Endothelial cell of umbilical vein (primary cell): ENCODE measurements around the gene OR9A4. TPM values are rescaled to one million over a fixed set of nuclear protein-coding genes. Genes with fewer than 3 reads are reported as not detected.

ENCODE experiments used
- BruUV-seq: library from RNA; stranded (reverse); fragments of 400-500 nt; replicated peaks from 2 replicates; lab custom pipeline; 2021; lab: Mats Ljungman, UMichigan
- CTCF ChIA-PET: fragments of 300-600, 350-600 bp; sonication (Branson Sonifier 250); formaldehyde crosslinking; loops from one replicate; lab custom pipeline; 2021; ENCODE audit warnings: antibody characterized with exemption, inconsistent platforms; lab: Charles Lee
- POLR2A ChIA-PET: fragments of 300-600, 350-600 bp; sonication (Branson Sonifier 250); formaldehyde crosslinking; loops from one replicate; lab custom pipeline; 2021; ENCODE audit warnings: antibody characterized with exemption, inconsistent platforms; lab: Charles Lee
- DNase-seq: peaks from one replicate; pipeline ENCODE4 v3.0.0-alpha.2; 2011; ENCODE audit warnings: low read depth, low spot score
- FAIRE-seq: peaks from 2 replicates; lab custom pipeline; 2011; peaks lifted over from hg19 to GRCh38; lab: Jason Lieb, UNC
- H2AFZ ChIP-seq: 2 replicates; pipeline ENCODE4 v1.6.0; 2012; ENCODE audit warnings: low read depth, low read length, control low read depth, inconsistent platforms
- H3K27ac ChIP-seq: 2 replicates; pipeline ENCODE4 v1.5.1; 2011; ENCODE audit warnings: low read depth, mild to moderate bottlenecking, control low read depth, low read length, moderate library complexity; ENCODE audit not compliant: insufficient read depth
- H3K27me3 ChIP-seq, 2 experiments: 2 replicates each; pipeline versions ENCODE4 v1.6.0 to v1.6.1; 2011; ENCODE audit warnings: low read length in 2 of 2, mixed read lengths in 1 of 2; ENCODE audit not compliant: control insufficient read depth in 2 of 2, insufficient read depth in 2 of 2
- H3K36me3 ChIP-seq, 2 experiments: 2 replicates in 1 of 2; 3 replicates in 1 of 2; pipeline ENCODE4 v1.5.1; 2011; ENCODE audit warnings: low read length in 2 of 2, mild to moderate bottlenecking in 1 of 2, moderate library complexity in 1 of 2; ENCODE audit not compliant: control insufficient read depth in 2 of 2, insufficient read depth in 2 of 2; ENCODE audit errors: extremely low read depth in 1 of 2
- H3K4me1 ChIP-seq: 3 replicates; pipeline ENCODE4 v1.5.1; 2011; ENCODE audit warnings: mild to moderate bottlenecking, low read length; ENCODE audit not compliant: control insufficient read depth, insufficient read depth; ENCODE audit errors: extremely low read depth
- H3K4me2 ChIP-seq: 2 replicates; pipeline ENCODE4 v1.6.1; 2011; ENCODE audit warnings: low read length, control low read depth, mixed read lengths; ENCODE audit not compliant: insufficient read depth
- H3K4me3 ChIP-seq, 3 experiments: fragments of 200-600 bp in 1 of 3; sonication (generic), shearing (Covaris generic) in 1 of 3; replicated peaks in 1 of 3; 2 replicates each; pipeline ENCODE4 v1.5.1; 2011 to 2016; ENCODE audit warnings: control low read depth in 3 of 3, low read length in 3 of 3, mild to moderate bottlenecking in 2 of 3, inconsistent platforms in 1 of 3, low read depth in 1 of 3, moderate library complexity in 1 of 3; ENCODE audit not compliant: insufficient read depth in 1 of 3
- H3K79me2 ChIP-seq: 2 replicates; pipeline ENCODE4 v1.6.0; 2012; ENCODE audit warnings: low read length, inconsistent platforms; ENCODE audit not compliant: control insufficient read depth, insufficient read depth
- H3K9ac ChIP-seq: replicated peaks from 2 replicates; pipeline ENCODE3; 2011; ENCODE audit warnings: low read length, control low read depth; ENCODE audit not compliant: insufficient read depth; ENCODE audit errors: extremely low read depth
- H3K9me1 ChIP-seq: replicated peaks from 3 replicates; pipeline ENCODE4 v1.6.0; 2011; ENCODE audit warnings: mild to moderate bottlenecking, low read length; ENCODE audit not compliant: control insufficient read depth, insufficient read depth; ENCODE audit errors: extremely low read depth
- H3K9me3 ChIP-seq: replicated peaks from 2 replicates; pipeline ENCODE4 v1.5.1; 2012; ENCODE audit warnings: low read length, inconsistent platforms; ENCODE audit not compliant: control insufficient read depth, insufficient read depth
- H4K20me1 ChIP-seq: replicated peaks from 2 replicates; pipeline ENCODE3; 2011; ENCODE audit warnings: mild to moderate bottlenecking, low read length; ENCODE audit not compliant: control insufficient read depth, insufficient read depth; ENCODE audit errors: extremely low read depth
- CTCF ChIP-seq, 2 donors: IDR thresholded peaks; 1 replicate in 1 of 2; 2 replicates in 1 of 2; pipeline ENCODE4 v1.5.1; 2011; ENCODE audit warnings: low read length in 2 of 2, mild to moderate bottlenecking in 2 of 2, moderate library complexity in 2 of 2, control low read depth in 1 of 2, inconsistent platforms in 1 of 2, low read depth in 1 of 2; ENCODE audit not compliant: insufficient read depth in 1 of 2; ENCODE audit errors: extremely low read depth in 1 of 2
- EZH2 ChIP-seq: IDR thresholded peaks from 2 replicates; pipeline ENCODE4 v1.6.1; 2012; ENCODE audit warnings: borderline replicate concordance, low read depth, mild to moderate bottlenecking, moderate library complexity, low read length, inconsistent platforms; ENCODE audit not compliant: severe bottlenecking
- FOS ChIP-seq: IDR thresholded peaks from 2 replicates; pipeline ENCODE4 v1.6.1; 2011; ENCODE audit warnings: mild to moderate bottlenecking, low read length, moderate library complexity, borderline replicate concordance; ENCODE audit not compliant: insufficient read depth
- JUN ChIP-seq: IDR thresholded peaks from 2 replicates; pipeline ENCODE4 v1.6.1; 2011; ENCODE audit warnings: borderline replicate concordance, low read depth; ENCODE audit not compliant: insufficient read length, insufficient read depth
- MAX ChIP-seq: IDR thresholded peaks from 2 replicates; pipeline ENCODE4 v1.6.1; 2011; ENCODE audit not compliant: insufficient read depth, insufficient read length
- MYC ChIP-seq: IDR thresholded peaks from one replicate; pipeline ENCODE4 v1.6.1; 2011; ENCODE audit warnings: mild to moderate bottlenecking, low read depth, low read length
- POLR2A ChIP-seq: IDR thresholded peaks from 2 replicates; pipeline ENCODE4 v1.6.1; 2012; ENCODE audit warnings: low read depth, mild to moderate bottlenecking, control low read depth, low read length
- dilution Hi-C: fragments of 300-500 bp; cut with MboI; formaldehyde crosslinking; loops from one replicate; pipeline ENCODE4 v1.15.0; 2019; ENCODE audit warnings: low sequenced_read_pairs; ENCODE audit not compliant: extremely low pct_ligation_motif_present
- intact Hi-C: fragments of 100-400 bp; cut with micrococcal nuclease; formaldehyde crosslinking; loops from one replicate; pipeline ENCODE4 v1.10.0; 2022
- polyA plus RNA-seq, 4 experiments: library from polyadenylated mRNA; depleted of rRNA in 3 of 4; stranded (reverse) in 3 of 4; unstranded in 1 of 4; fragments of >200 nt; gene quantifications; 2 replicates each; pipeline versions ENCODE4 v1.2.1 to v1.2.3, GENCODE V29; 2011 to 2012; ENCODE audit warnings: missing spikeins in 1 of 4
- total RNA-seq: library from RNA; stranded (reverse); gene quantifications from 2 replicates; pipeline ENCODE4 v1.2.3, GENCODE V29; 2021

Gene OR9A4
- total and polyA plus RNA-seq, 2 donors (not counting 3 experiments of a cell fraction or from before 2014, with no cell fraction given) = not detected

GRCh38 chr7:141950806-141951205, 34.6 kb downstream of the OR9A4 start:
- no peaks in the 10 kb centered on the region for H3K4me1 ChIP-seq
- no TSS peak for BruUV-seq
- intact Hi-C loops = no loop called here
- dilution Hi-C loops = no loop called here
- no peaks in the 10 kb centered on the region for H3K36me3 ChIP-seq
- no peak overlapping the region for H3K4me2 ChIP-seq
- no peak overlapping the region for H2AFZ ChIP-seq
- ChIA-PET POLR2A (no interaction called here), CTCF (no interaction called here)
- no peak for DNase-seq
- no peak overlapping the region for H3K9ac ChIP-seq
- H4K20me1 ChIP-seq = no peaks in the 10 kb centered on the region
- peaks cover 2% of the 10 kb centered on the region for H3K9me3 ChIP-seq
- no peak overlapping the region for H3K4me3 ChIP-seq
- H3K27me3 ChIP-seq = no peaks in the 10 kb centered on the region
- FAIRE-seq = no peak
- TF ChIP-seq JUN = no peak
- TF ChIP-seq CTCF (IDR thresholded peaks at IDR 0.05; ENCODE audit: extremely low read depth in 1 of 2, insufficient read depth in 1 of 2, low read depth in 1 of 2, low read length in 2 of 2) = no peak
- TF ChIP-seq POLR2A = no peak
- no peak for TF ChIP-seq MAX
- no peaks in the 10 kb centered on the region for H3K9me1 ChIP-seq
- H3K79me2 ChIP-seq = no peaks in the 10 kb centered on the region
- H3K27ac ChIP-seq = no peak overlapping the region

GRCh38 chr7:141952461-141952860, 36.3 kb downstream of the OR9A4 start:
- ChIA-PET POLR2A (no interaction called here), CTCF (no interaction called here)
- Histone ChIP-seq H3K9ac (no peak overlapping the region), H3K9me1 (no peaks in the 10 kb centered on the region), H2AFZ (no peak overlapping the region), H3K27me3 (no peaks in the 10 kb centered on the region), H3K79me2 (no peaks in the 10 kb centered on the region), H3K4me3 (no peak overlapping the region), H4K20me1 (no peaks in the 10 kb centered on the region), H3K9me3 (peaks cover 2% of the 10 kb centered on the region), H3K4me1 (no peaks in the 10 kb centered on the region), H3K36me3 (no peaks in the 10 kb centered on the region), H3K4me2 (no peak overlapping the region), H3K27ac (no peak overlapping the region)
- dilution Hi-C loops (no loop called here), intact Hi-C loops (no loop called here)
- BruUV-seq = no TSS peak
- no peak for DNase-seq
- no peak for TF ChIP-seq CTCF (IDR thresholded peaks at IDR 0.05; ENCODE audit: extremely low read depth in 1 of 2, insufficient read depth in 1 of 2, low read depth in 1 of 2, low read length in 2 of 2)
- no peak for TF ChIP-seq MYC
- TF ChIP-seq POLR2A = no peak
- no peak for TF ChIP-seq EZH2
- no peak for TF ChIP-seq FOS
- no peak for TF ChIP-seq MAX
- no peak for TF ChIP-seq JUN
- FAIRE-seq = no peak
